Stimulated activated CD8-positive, alpha-beta memory T cell treated with anti-CD3 and anti-CD28 coated beads, Interleukin-7, amount 100 ng/mL, for 24 hours (primary cell): ENCODE data around the gene FOXQ1.
"Not testable (repeated sequence)": the region's sequence is repeated elsewhere in the genome, so short reads cannot be mapped to it uniquely, and the experiment has no call there.

Experiments
- DNase-seq: peaks from one replicate; pipeline ENCODE4 v3.0.0-alpha.2; 2020; ENCODE audit warnings: low read depth

Gene FOXQ1

DNA sequence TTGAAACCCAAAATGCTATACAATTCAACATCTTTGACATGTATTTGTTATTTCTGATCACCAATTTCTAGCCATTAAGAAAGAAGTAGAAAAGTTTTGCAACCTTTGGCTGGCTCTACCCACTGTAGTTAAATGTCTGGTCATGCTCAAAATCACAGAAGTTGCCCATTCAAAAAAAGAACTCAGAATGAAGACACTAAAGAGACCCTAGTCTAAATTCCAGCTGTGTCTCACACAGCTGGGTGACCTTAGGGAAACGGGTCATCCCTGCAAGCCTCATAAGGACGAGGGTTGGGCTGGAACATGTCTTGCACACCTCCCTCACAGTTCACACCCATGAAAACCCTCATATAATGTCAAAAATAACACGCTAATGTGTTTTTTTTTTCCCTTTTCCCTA, 10.3 kb downstream of the FOXQ1 start:
- DNase-seq, result no peak

DNA sequence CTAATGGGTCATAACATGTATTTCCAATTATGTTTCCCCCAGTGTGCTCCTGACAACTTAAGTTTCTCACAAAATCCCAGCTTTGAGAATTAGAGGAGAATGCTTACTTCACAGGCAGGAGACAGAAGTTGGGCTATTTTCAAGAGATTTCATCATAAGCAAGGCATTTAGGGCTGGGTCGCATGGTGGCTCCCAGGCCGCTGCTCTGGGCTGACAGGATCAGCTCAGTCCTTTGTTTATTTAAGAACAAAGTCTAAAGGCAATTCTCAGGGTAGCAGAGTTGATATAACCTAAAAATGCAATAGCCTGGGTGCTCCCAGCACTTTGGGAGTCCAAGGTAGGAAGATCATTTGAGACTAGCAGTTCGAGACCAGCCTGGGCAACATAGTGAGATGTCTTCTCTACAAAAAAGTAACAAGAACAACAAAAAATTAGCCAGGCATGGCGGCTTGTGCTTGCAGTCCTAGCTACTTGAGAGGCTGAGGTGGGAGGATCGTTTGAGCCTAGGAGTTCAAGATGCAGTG, 10.9 kb downstream of the FOXQ1 start:
- DNase-seq, result no peak

DNA sequence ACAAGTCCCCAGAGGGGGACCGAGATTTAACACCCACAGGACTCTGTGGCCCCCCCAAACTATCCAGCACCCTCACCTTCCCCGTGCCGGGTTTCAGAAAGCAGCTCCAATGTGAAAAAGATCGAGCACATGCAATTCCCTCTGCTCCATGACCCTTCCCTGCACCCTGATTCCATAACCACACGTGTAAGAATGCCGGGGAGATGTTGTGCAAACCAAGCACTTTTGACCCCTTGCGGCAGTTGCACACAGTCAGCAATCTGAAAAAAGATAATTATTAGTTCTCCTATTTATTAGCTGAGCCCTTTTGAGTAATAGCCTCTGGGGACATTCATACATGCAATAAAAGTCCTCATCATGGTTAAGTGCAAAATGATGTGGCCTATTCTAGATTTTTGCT, 13.0 kb downstream of the FOXQ1 start:
- no peak for DNase-seq

- no peak for DNase-seq
These were observed 13.8 kb downstream of the FOXQ1 start for GRCh38 chr6:1325461-1326309.

- no peak for DNase-seq
These were observed 14.7 kb downstream of the FOXQ1 start for GRCh38 chr6:1326535-1327121.

DNA sequence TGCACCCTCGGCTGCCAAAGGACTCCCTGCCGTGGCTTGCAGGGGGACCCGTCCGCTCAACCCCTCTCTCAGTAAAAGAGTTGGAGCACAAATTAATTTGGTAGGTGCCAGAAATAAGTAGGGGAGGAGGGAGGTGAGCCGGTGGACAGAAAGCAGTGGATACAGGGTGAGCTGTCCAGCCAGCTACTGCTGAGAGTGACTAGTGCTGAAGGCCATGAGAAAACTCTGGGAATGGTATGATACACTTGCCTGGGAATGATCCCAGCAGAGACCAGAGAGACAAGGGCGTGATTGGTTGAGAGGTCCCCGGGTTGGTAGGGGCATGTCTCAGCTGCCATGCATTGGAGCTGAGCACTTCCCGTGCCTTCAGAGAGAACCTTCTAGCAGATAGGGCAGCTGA, 15.7 kb downstream of the FOXQ1 start:
- no peak for DNase-seq

DNA sequence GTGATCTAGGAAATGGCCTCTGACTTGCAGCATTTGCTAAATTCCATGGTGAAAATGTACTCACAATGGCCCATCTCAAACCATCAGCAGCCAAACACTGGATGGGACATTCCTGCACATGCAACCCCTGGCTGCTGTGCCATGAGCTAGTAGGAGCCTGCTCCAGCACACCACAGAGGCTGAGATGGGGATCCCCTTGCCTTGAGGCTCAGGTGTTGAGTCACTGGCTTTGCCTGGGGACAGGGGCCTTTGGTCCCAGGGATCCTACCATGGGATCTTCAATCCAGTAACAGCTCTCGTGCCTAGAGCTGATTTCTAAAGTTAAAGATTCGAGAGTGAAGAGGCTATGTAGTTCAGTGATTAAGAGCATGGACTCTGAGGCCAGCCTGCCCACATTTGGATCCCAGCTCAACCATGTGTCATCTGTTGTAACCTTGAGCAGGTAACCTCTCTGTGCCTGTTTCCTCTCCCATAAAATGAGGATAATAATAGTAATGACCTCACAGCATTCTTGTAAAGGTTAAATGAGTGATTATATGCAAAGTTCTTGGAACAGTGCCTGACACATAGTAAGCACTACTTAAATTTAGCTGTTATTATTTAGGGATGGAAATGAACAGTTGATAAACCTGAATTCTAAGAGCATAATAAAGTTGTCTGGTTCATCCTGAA, 16.4 kb downstream of the FOXQ1 start:
- DNase-seq, result no peak

GRCh38 chr6:1329708-1330107, 17.8 kb downstream of the FOXQ1 start:
- DNase-seq, result no peak

DNA sequence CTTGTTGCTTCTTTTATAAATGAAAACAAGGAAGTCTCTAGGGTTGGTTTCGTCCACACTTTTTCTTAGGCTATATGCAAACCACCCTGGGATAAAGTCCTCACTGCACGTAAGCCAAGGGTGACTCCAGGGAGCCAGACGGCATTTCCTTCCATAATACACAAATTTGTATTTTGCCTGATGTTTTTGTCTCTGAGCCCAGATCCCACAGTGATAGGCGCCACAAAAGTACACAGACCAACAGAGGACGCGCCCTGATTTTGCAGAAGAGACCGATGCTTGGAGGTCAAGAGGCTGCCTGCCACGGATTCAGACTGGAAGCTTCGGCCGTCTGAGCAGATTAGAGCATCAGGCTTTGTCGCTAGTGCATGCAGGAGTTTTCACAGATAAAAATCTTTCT, 22.8 kb downstream of the FOXQ1 start:
- DNase-seq, result no peak

- no peak for DNase-seq
These were observed 23.6 kb downstream of the FOXQ1 start for GRCh38 chr6:1335367-1336037.

DNA sequence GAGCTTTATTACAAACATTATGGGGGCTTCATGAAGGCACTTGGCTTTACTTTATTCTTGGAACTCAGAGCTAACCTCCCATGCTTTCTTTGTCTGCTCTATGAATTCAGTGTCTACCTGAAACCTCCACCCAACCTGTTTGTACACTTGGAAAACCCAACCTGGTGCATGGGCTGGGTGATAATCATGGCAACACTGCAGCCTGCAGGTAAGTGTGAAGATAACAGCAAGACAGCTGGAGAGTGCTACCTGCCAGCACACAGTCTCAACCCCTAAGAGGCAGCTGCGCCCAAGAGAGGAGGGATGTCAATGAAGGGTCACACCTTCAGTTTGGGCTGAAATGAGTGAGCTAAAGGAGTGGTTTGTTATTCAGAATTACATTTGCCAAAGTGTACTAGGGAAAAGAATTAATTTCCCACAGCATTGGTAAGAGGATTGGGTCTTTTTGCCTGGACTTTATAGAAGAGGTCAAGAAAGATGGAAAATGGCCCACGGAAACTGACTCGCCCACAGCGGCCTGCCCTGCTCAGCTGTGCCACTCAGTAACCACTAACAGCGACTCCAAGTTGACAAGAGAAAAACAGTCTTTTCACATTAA, 24.4 kb downstream of the FOXQ1 start:
- no peak for DNase-seq

DNA sequence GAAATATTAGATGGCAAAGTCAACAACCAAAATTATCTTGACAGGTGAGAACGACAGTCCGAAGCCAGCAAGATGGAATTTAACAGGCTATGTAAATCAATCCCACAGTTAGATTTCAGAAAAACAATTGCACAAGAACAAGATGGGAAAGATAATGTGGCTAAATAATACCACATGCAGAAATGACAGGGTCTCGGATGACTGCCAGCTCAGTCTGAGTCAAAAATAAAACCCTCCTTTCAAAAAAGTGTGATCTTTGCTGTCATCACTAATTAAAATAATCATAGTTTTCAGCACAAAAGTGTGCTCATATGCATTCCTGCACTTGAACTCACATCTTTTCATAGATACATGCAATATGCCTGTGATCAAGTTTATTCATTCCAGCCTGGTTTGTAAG, 25.9 kb downstream of the FOXQ1 start:
- DNase-seq, result no peak

DNA sequence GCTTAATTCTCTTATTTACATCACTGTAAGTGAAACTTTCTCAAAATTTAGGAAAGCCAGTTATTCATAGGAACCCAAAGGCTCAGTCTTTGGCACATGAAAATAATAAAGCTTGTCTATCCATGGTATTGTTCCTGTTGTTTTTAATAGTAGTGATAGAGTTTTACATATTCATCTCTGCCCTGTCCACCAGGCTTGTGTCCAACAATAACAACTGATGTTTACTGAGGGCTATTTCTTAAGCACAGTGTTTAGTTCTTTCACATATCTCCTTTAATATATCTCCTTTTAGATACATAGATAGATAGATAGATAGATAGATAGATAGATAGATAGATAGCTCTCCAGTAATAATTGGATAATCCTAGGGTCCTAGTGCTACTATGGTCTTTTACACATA, 34.2 kb downstream of the FOXQ1 start:
- DNase-seq, result no peak

DNA sequence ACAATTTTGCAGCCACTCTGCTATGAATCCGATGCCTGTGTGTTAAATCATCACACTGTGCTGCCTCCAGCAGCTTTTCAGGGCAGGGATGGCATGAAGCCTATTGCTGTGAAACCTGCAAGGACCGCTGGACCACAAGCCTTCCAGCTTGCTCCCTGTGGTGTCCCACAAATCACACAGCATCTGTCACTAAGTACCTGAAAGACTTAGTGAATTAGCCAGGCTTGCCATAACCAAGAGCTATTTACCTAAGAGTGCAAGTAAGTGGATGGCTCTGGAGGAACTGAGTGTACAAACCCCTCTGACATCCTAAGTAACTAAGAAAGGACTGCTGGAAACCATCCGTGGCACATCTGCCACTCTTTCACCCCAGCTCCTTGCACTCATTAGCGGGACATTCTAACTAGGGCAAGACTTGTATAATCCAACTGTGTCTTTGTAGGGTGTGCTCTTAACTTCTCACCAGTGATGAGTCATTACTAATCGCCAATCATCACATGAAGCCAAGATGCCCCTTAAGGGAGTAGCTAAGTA, 34.7 kb downstream of the FOXQ1 start:
- DNase-seq, result no peak

GRCh38 chr6:1347161-1347560, 35.3 kb downstream of the FOXQ1 start:
- no peak for DNase-seq

DNA sequence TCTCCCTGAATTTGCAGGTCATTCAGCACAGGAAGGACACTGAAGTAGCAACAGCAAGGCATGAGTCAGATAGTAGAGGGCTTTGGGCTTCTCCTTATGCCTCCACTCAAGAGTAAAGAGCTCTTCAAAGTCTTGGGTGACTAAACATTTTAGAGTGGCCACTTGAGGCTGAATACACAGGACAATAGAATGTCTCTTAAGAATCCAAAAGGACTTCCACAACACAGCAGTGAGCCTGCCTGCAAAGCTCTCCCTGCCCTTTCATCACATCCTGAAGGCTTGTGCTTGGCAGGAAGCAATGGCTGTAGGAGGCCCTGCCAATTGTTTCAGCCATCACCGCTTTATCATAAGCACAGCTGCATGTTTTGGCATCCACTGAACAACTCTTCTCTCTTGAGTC, 36.8 kb downstream of the FOXQ1 start:
- DNase-seq, result no peak

GRCh38 chr6:1349655-1350054, 37.8 kb downstream of the FOXQ1 start:
- no peak for DNase-seq

- DNase-seq, result no peak
These were observed 39.6 kb downstream of the FOXQ1 start for GRCh38 chr6:1351381-1352008.

GRCh38 chr6:1355068-1355467, 43.2 kb downstream of the FOXQ1 start:
- not testable (repeated sequence) for DNase-seq

DNA sequence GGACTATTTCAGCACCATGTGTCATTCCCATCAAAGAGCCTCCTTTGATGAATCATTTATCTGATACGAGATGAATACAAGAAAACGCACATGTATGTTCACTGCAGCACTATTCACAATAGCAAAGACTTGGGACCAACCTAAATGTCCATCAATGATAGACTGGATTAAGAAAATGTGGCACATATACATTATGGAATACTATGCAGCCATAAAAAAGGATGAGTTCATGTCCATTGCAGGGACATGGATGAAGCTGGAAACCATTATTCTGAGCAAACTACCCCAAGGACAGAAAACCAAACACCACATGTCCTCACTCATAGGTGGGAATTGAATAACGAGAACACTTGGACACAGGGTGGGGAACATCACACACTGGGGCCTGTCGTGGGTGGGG, 49.8 kb downstream of the FOXQ1 start:
- DNase-seq, result not testable (repeated sequence)

DNA sequence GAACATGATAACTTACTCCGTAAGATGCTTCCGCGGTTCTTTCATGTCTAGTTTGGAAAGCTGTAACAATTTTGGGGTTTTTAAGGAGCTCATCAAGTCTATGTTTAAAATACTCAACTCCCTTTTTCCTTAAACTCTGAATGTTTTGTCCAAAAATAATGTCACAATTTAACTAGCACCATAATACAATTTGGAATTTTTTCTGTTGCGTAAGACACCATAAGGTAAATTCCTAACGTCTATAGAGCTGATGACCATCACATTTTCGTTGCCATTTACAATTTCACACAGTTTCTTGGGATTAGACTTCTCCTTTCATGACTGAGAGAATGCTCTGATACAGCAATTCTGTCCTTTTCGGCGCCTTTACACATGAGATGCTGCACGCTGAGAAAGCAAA, 50.7 kb downstream of the FOXQ1 start:
- DNase-seq, result no peak
